HG02610 (cell line): ENCODE measurements around the gene ADAMTS18.

Experiments used
- ATAC-seq: cut with Tn5 transposase; IDR thresholded peaks from one replicate; pipeline ENCODE4 v1.9.1; 2021; ENCODE audit warnings: mild to moderate bottlenecking, moderate library complexity; ENCODE audit not compliant: unreplicated experiment

Gene ADAMTS18

DNA sequence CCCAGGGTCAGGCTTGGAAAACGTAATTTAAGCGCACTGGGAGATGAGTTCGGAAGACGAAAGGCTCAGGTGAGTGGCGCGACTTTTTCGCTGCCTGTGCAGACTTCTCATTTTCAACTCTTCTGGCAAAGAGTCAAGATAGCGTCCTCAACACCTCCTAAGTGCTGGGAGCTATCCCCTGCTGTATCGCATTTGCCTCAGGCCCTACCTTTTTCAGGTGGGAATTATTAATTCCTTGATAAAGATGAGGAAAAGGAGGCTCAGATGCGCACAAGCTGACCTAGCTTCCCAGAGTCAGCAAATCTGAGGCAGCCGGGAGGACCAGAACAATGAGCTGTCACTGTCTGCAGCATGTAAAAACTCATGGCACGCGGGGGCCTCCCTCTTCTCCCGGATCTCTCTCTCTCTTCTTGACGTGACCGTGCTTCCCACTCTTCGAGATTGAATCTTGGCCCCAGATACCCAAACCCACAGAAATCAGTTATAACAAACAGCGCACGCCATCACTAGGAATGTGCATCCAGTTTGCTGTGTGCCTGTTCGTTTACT lies 512 bp upstream of the ADAMTS18 start:
- ATAC-seq, result no peak

DNA sequence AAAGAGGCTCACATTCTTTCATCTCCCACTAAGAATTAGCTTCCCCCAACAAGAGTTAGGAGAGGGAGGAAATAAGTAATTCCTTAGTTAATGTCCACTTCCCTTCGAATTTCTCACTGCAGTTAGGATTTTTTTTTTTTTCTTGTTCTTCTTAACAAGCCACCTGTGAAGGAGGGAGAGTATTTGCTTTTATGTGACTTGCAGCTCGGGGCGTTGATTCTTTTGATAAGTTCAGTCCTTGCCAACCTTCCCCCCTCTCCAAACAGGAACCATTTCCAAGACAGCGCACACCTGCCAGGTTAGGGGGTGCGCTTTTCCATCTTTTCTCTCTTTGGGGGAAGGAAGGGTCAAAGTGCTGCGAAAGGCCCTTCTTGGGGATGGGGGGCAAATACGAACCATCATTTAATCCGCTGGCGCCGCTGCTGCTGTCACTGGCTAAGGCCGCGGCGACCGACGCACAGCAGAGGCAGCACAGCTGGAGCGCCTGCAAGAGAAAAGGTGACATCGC lies 758 bp downstream of the ADAMTS18 start:
- ATAC-seq, result no peak

DNA sequence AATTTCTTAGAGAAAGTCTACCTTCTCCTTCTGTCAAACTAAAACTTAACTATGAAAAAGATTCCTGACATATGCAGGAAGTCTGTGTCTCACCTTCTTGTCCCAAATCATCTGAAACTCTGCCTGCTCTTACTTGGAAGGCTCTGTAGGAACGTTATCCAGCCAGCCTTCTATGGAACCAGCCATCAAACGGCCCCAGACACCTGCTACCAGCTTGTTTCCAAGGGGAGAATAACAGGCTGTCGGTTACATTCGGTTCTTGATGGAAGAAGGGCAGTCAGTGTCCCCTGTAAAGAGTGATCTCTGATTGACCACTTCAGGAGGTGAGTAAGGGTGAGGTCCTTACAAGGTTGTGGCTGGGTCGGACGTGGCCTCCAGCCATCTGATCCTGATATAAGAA lies 1.7 kb downstream of the ADAMTS18 start:
- no peak for ATAC-seq

DNA sequence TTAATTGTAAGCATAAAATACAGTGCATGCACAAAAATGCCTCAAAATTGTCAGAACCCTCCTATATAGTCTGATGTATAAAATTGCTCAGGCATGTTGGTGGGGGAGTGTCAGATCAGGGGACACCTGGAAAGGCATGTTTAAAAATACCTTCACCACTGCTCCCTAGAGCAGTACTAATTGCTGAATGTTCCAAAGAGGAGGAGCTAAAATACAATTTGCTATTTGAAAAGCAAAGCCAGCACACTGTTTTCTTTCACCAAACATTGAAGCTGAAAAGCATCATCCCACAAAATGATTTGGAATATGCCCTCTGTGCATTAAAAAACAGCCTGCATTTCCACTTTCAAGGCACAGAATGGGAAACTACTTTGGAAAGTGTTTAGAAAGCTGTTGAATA lies 2.6 kb downstream of the ADAMTS18 start:
- no peak for ATAC-seq

DNA sequence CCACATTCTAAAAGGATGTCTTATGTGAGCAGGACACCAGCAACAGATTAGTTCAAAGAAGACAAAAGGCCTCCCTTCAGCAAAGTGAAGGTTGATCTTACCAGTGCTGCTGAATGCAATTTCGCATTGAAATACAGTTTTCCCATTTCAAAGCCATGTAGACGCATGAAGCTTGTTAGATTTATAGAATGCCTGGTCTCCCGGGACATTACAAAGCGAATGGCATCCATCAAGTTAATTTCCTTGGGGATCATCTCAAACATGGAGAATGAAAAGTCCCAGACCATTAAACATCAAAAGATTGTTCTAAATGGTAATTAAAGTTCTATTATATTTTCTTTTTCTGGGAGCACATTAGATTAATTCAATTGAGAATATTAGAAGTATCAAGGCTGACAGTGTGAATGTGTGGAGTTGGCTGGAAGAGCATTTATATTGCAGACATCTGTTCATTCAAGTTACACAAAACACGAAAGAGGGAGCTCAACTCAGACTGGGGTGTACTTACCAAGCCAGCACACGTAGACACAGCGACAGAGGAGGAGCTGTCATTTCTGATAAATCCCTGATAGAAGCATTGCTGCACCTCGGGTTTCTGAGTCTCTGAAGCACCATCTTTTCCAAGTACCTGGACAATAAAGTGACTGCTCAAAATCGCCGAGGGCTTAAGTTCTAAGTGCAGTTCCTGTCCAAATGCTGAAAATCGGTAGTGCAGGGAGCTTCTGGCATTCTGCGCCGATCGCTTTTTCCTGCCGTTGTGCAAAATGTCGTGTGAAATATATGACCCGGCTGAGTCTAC lies 3.8 kb downstream of the ADAMTS18 start:
- ATAC-seq, result no peak

DNA sequence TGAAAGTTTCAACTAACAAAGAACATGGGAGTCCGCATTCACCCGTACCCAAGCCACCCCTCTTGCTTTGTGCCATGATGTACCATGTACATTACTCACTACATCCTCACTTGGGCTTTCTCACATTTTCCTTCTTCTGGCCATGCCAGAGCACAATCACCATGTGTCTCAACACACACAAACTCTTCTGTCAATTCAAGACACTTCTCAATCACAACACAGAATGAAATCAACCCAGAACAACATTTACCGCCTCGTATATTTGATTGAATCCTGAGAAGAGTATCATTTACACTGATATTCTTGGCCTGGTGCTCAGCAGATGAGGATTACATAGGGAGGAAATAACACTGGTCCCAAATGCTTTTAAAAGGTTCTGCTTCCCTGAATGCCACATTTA lies 4.5 kb downstream of the ADAMTS18 start:
- no peak for ATAC-seq

DNA sequence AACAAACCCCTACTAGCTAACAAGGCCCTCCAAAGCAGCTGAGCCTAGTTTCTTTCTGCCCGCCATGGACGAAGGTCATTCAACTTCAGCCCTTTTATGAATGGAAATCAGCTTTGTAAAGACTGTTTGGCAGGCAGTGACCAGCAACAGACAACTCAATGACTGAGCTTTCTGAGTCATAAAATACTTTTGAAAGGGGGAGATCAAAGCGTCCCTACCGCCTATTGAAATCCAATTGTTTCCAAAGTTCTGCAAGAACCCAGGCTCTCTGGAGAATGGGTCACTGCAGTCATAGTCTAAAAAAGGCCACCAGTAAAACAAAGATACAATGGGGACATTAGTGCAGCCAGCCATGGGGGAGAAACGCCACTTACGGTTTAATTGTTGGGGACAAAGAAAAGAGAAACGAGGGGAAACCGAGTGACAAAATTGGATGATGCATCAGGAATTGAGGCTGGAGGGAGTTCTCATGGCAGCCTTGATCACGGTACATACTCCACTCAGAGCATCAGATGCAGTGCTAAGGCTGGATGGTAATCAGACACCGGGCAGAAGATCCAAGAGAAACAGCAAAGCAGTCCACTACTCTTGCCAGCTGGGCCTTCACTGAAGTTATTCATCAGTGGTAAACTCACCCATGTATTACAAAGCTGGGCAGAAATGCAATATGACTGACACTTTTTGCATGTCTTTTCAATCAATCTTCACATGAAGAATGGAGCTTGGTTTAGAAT lies 9.8 kb downstream of the ADAMTS18 start:
- ATAC-seq, result no peak

DNA sequence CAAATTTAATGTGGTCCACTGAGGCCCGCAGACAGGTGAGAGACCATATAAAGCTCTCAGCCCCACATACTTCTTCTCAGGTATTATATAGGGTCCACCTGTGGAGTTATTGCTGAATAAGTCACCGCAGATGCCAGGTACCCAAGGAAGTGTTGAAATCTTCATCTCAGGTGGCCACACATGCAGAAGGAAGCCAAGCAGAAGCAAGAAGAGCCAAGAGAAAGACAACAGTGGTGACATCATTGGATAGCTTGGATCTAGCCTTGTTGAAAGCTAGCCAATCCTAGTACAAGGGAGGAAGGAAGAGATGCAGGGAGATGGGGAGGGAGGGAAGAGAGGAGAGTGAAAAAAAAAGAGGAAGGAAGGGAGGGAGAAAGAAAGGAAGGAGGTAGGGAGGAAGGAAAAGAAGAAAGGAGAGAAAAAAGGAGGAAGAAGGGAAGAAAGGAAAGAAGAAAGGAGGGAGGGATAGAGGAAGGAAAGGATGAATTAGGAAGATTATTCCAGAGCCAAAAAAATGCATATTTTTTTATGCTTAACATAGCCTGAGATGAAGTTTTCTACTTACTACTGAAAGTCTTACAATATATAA lies 12.5 kb downstream of the ADAMTS18 start:
- ATAC-seq, result no peak

DNA sequence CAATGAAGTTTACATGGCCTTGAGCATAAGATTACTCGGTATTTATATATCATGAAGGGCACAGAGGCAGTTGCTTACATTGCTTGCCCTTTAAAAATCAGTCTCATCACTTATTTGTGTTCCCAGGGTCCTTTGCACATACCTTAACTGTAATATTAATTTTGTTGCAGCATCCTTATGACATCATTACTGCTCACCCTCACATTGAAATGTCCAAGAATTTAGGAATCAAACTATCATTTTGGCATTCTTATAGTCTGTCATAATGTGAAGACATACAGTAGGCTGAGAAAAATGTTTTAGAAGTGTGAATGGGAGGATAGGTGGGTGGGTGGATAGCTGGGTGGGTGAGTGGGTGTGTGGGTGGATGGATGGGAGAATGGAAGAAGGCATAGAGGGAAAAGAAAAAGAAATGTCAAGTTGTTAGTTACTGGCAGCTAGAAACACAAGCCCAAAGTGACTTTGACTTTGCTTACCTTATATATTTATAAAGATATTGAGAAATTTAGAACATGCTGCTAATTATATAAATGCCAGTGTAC lies 17.8 kb downstream of the ADAMTS18 start:
- ATAC-seq, result no peak

DNA sequence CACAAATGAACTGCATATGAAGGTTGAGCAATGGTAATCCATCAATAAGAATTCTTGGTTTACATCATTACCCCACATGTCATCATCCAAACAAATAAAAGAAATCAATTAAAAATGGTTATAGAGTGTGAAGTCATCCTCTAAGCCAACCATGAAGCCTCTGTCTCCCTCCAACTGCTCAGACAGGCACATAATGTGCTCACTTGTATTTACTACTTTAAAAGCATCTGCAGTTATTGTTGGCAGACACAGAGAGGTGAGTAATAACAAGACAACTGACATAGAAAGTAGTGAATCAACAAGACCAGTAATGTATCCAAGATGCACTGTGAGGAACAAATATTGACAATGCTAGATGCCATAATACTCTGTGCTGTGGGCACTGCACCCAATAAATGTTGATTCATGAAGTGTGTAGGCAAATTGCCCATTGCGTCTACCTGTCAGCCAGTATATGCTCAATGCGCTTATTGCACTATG lies 20.0 kb downstream of the ADAMTS18 start:
- ATAC-seq, result no peak

DNA sequence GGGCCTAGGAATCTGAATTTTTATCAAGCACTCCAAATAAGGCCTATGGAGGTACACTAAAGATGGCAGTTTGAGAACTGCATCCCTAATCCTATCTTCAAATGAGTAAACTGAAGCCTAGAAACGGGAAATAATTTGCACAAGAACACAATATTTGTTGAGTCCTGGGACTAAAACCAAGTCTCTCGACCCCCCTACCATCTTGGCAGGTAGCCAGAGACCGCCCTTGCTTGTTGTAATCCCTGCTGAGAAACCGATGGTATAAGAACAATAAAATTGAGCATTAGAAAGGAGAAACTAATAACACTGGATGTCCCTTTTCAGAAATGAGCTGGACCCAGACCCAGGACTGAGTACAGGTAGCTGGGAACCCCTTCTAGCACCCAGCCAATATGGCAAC lies 24.4 kb downstream of the ADAMTS18 start:
- ATAC-seq, result no peak

DNA sequence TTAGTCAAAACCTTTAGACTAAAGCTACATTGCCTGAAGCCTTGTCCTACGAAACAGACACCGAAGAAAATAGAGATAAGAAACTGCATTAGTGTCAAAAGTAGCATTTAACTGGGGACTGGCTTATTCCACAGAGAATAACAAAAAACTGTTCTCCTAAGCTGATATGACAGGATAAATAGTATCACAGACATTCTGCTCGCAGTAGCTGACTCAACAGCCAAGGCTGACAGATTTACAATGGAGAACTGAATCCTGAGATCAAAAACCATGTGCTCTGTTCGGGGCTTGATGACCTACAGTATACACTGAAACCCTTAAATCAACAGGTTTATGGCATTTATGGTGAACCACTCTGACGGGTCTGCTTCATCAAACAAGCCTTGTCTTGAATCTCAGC lies 25.5 kb downstream of the ADAMTS18 start:
- no peak for ATAC-seq

DNA sequence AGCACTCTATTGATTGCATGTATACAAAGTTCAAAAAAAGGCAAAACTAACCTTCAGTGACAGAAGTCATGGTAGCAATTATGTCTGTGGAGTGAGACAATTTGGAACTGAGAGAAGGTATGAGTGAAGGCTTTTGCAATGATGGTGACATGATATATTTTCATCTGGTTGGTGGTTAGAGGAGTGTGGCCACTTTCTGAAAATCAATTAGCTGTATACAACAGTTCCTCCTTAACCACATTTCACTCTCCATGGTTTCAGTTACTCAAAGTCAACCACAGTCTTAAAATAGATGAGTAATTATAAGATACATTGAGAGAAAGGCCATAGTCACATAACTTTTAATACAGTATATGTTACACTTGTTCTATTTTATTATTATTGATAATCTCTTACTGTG lies 26.2 kb downstream of the ADAMTS18 start:
- ATAC-seq, result peak; percentile 35

DNA sequence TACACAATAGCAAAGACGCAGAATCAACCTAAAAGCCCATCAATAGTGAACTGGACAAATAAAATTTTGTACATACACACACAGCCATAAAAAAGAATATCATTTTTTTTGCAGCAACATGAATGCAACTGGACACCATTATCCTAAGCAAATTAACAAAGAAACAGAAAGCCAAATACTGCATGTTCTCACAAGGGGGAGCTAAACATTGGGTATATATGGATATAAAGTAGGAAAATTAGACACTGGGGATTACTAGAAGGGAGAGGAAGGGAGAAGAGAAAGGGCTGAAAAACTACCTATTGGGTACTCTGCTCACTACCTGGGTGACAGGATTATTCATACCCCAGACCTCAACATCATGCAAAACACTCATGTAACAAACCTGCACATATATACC lies 28.2 kb downstream of the ADAMTS18 start:
- ATAC-seq, result no peak

DNA sequence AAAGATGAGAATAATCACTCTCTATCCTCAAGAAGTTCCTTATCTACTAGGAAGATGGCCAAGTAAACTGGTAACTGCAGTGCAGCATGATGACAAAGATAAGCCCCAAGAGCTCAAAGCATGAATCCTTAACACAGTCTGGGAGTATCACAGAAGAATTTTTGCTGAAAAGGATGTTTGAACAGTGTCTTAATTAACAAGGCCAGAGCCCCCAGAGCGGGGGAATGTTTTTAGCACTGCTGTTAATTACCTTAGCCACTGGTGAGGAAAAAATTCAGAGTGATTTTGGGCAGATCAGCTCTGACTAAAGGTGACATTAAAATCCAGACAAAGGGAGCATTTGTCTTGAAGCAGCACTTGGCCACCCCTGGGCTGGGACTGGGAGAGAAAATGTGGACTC lies 30.1 kb downstream of the ADAMTS18 start:
- no peak for ATAC-seq

DNA sequence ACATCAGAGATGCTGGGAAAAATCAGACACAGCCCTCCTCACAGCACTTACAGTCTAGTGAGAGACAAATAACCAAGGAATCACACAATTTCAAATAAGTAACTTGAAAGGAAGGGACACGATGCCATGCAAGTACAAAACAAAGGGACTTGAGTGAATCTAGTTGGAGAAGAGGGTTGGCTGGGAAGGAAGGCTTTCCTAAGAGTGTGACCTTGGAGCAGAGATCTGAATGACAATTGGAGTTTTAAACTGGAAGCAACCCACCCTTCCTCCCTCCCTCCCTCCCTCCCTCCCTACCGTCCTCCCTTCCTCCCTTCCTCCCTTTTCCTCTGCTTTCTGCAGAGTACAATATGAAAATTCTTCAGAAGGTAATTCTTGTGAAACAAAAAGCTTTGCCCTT lies 31.1 kb downstream of the ADAMTS18 start:
- no peak for ATAC-seq

DNA sequence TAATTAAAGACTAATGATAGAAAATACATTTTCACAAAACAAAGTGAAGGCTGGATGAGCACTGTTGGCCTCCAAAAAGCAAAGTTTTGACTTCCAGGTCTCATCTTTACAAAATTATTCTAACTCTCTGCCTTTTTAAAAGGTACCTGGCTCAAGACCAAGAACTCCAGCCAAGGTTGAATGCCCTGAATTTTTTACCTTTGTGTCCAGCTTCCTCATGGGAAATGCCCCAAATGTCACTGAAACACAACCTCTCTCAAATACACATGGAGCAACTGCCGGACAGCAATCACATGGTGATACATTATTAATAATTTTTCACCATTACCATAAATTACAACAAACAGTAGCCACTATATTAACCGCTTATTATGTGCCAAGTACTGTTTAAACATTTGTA lies 32.2 kb downstream of the ADAMTS18 start:
- ATAC-seq, result no peak

DNA sequence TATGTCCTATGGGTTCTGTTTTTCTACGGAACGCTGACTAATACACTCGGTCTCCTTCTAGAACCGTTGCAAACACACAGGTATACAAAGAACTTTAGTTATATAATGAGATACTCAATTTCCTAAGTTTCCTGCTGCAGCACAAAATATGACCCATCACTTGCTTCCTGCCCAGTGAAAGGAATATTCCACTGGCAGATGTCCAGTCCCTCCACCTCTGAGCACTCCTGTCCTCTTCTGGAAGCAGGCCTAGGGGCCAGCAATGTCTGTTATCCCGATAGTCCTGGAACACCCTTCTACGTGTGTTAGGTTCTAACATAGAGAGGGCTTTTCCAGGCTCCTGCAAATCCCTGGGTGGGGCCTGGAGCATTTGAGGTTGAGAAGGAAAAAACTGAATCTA lies 32.7 kb downstream of the ADAMTS18 start:
- ATAC-seq, result no peak

DNA sequence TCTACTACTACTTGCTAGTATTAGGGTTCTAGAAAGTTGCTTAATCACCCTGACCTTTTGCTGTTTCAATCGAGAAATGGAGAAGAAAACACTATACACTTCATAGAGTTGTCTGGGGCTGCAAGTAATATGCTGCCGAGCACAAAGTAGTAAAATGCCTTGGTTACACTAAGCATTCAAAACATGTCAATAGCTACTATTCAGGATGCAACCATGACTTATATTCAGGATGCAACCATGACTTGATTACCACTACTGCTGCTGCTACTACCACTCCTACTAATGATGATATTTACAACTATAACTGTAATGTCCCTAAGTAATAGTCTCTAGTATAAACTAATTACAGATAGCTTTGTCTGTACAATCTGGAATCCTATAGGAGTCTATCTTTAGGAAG lies 35.3 kb downstream of the ADAMTS18 start:
- ATAC-seq, result no peak

DNA sequence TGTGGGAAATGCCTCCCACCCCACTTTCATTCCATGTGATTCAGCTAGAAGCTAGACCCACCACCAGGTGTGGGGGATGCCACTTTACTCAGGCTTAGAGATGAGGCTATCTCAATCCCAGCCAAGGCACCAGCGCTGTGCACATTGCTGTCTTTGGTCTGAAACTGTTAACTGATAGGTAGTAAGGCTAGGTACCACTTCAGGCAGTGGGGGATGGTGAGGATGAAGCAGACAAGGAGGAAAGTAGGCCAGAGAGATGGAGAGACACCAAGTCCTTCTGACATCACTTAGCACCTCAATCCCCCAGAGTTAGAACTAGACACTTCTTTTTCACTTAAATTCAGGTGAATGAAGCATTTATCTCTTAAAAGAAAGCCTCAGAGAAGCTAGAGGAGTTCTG lies 35.8 kb downstream of the ADAMTS18 start:
- ATAC-seq, result no peak

DNA sequence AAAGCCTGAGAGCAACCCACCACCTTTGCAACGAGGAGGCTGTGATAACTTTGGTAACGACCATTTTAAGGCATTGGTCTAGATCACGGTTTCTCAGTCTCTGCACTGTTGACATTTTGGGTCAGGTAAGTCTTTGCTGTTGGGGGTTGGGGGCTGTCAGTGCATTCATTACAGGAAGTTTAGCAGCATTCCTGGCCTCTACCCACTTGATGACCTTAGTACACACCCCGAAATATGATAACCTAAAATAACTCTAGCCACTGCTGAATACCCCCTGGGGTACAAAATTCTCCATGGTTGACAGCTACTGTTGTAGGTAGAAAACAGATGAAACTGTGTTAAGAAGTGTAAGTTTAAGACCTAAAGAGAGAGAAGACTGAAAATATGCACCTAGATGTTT lies 36.3 kb downstream of the ADAMTS18 start:
- no peak for ATAC-seq
